HEK293T (cell line): ENCODE data around the gene RRP15.
A peak's percentile ranks its signal among the peaks of the same experiment; 100 is the strongest.

Source experiments
- CTCF ChIA-PET: fragments of 350-600 bp; formaldehyde crosslinking; extraction: SDS; loops from one replicate; lab custom pipeline; 2021; ENCODE audit warnings: antibody characterized with exemption, inconsistent platforms; lab: Yijun Ruan, JAX
- POLR2A ChIA-PET: fragments of 350-600 bp; formaldehyde crosslinking; extraction: SDS; loops from one replicate; lab custom pipeline; 2020; ENCODE audit warnings: antibody characterized with exemption, inconsistent platforms; lab: Yijun Ruan, JAX
- DNase-seq: peaks from one replicate; pipeline ENCODE4 v3.0.0; 2012; ENCODE audit warnings: mixed read lengths; ENCODE audit errors: extremely low spot score
- ARNT ChIP-seq: fragments of 450-650 bp; IDR thresholded peaks from 2 replicates; pipeline ENCODE4 v1.6.1; 2017; ENCODE audit warnings: mild to moderate bottlenecking
- BHLHE40 ChIP-seq: fragments of 450-650 bp; IDR thresholded peaks from 2 replicates; pipeline ENCODE4 v1.6.1; 2016; ENCODE audit warnings: mild to moderate bottlenecking, moderate library complexity, borderline replicate concordance
- CTBP1 ChIP-seq: fragments of 450-650 bp; IDR thresholded peaks from 2 replicates; pipeline ENCODE4 v1.6.1; 2016; ENCODE audit warnings: borderline replicate concordance
- ELF4 ChIP-seq: fragments of 450-650 bp; IDR thresholded peaks from 2 replicates; pipeline ENCODE4 v1.6.1; 2017; ENCODE audit warnings: antibody characterized with exemption
- FOXA1 ChIP-seq: fragments of 450-650 bp; IDR thresholded peaks from 2 replicates; pipeline ENCODE4 v1.6.1; 2016; ENCODE audit warnings: mild to moderate bottlenecking
- FOXK2 ChIP-seq: fragments of 450-650 bp; IDR thresholded peaks from 2 replicates; pipeline ENCODE4 v1.6.1; 2016; ENCODE audit warnings: mild to moderate bottlenecking
- FOXM1 ChIP-seq: fragments of 450-650 bp; IDR thresholded peaks from 2 replicates; pipeline ENCODE4 v1.6.1; 2017; ENCODE audit warnings: mild to moderate bottlenecking, borderline replicate concordance
- HDGF ChIP-seq: fragments of 450-650 bp; IDR thresholded peaks from 2 replicates; pipeline ENCODE4 v1.6.1; 2017; ENCODE audit warnings: antibody characterized with exemption, borderline replicate concordance
- L3MBTL2 ChIP-seq: fragments of 450-650 bp; conservative IDR thresholded peaks from 2 replicates; pipeline ENCODE4 v1.6.1; 2016; ENCODE audit warnings: mild to moderate bottlenecking
- LEF1 ChIP-seq: fragments of 450-650 bp; IDR thresholded peaks from 2 replicates; pipeline ENCODE4 v1.6.1; 2017; ENCODE audit warnings: mild to moderate bottlenecking, borderline replicate concordance
- NFRKB ChIP-seq: fragments of 450-650 bp; IDR thresholded peaks from 2 replicates; pipeline ENCODE4 v1.6.1; 2016; ENCODE audit warnings: mild to moderate bottlenecking, moderate library complexity
- SP1 ChIP-seq: fragments of 450-650 bp; IDR thresholded peaks from 2 replicates; pipeline ENCODE4 v1.6.1; 2017
- SUZ12 ChIP-seq: fragments of 450-650 bp; IDR thresholded peaks from 2 replicates; pipeline ENCODE4 v1.6.1; 2016; ENCODE audit warnings: mild to moderate bottlenecking
- TARDBP ChIP-seq: fragments of 450-650 bp; IDR thresholded peaks from 2 replicates; pipeline ENCODE4 v1.6.1; 2016
- ZNF384 ChIP-seq: fragments of 450-650 bp; IDR thresholded peaks from 2 replicates; pipeline ENCODE4 v1.6.1; 2016
- TF ChIP-seq, protein P1 (sequence below): fragments of 450-650 bp; IDR thresholded peaks from 2 replicates; pipeline ENCODE4 v1.6.1; 2016

The RRP15 gene

DNA sequence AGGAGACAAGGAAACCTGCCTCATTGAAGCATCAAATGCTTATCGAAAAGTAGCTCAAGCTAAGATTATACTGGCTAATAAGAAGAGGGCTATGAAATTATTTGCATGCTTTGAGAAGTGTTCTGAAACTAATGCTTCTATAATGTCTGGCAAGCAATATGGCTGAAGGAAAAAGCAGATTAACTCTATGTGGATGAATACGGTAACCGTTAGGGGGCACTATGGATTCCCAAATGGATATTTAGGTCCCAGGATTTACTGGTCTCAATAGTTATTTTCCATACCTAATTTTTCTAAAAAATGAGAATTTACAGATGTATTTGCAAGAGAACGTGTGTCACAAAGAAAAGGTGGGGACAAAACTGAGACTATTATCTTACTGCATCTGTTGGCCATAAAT lies 34.6 kb upstream of the RRP15 start:
- no peak for DNase-seq
- ChIA-PET POLR2A (no interaction called here), CTCF (no interaction called here)
- TF ChIP-seq SP1 (no peak), FOXK2 (no peak), HDGF (no peak), SUZ12 (no peak), TARDBP (no peak)

DNA sequence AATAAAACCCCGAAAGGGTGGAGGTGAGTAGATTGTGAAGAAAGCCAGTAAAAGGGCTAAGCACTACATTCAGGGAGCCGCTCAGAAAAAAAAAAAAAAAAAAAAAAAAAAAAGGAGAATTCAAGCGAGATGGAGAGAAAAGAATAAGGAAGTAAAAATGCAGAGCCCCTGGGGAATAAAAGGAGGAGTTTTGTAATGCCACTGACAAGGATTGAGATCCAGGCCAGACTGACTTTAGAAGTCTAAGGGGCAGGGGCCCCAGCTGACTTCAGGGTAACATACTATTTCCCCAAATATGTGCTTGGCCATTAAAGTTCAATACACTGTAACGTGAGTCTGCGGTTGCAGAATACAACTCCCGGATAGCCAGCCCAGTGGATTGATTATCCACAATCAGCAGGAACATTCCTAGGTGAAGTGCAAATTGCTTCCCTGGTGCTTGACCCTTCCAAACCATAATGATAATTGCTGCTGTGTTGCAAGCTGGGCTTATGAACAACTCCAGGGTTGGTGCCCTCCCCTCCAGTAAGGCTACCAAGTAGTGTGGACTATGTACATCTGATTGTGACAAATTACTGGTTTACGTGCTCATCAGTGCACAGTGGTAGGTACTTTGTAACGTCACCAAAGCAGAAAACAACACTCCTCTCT lies 30.7 kb upstream of the RRP15 start:
- DNase-seq = no peak
- CTCF ChIA-PET = interaction anchor here (0.7 kb wide), 1 partner anchor 17 kb away, joined by 3 read pairs; no protein-coding TSS in a partner anchor
- TF ChIP-seq LEF1 = no peak
- TF ChIP-seq ELF4 = no peak
- TF ChIP-seq, protein P1, sequence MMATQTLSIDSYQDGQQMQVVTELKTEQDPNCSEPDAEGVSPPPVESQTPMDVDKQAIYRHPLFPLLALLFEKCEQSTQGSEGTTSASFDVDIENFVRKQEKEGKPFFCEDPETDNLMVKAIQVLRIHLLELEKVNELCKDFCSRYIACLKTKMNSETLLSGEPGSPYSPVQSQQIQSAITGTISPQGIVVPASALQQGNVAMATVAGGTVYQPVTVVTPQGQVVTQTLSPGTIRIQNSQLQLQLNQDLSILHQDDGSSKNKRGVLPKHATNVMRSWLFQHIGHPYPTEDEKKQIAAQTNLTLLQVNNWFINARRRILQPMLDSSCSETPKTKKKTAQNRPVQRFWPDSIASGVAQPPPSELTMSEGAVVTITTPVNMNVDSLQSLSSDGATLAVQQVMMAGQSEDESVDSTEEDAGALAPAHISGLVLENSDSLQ = no peak
- TF ChIP-seq TARDBP = no peak
- TF ChIP-seq FOXA1 = no peak
- no peak for TF ChIP-seq CTBP1
- TF ChIP-seq SUZ12 = no peak
- no peak for TF ChIP-seq FOXK2
- TF ChIP-seq NFRKB = no peak
- TF ChIP-seq ZNF384 = no peak
- no peak for TF ChIP-seq HDGF
- TF ChIP-seq L3MBTL2 = no peak
- POLR2A ChIA-PET = no interaction called here

DNA sequence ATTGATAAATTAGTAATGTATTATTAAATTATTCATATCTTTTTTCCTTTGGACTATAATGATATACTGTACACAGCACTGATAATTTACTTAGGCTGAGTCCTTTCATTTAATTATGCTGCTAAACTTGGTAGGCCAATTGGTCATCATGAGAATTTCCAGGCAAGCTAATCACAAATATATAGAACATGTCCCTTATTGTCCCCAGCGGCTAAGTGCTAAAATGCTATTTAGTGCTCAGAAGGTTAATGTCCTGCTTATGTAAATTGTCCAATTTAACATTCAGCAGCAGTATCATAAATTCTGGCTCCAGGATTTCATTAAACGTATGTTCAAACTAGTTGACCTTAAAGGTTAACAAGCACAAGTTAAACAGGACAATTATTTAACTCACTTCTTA lies 30.0 kb upstream of the RRP15 start:
- TF ChIP-seq FOXM1 (no peak), TARDBP (no peak), ELF4 (no peak), LEF1 (no peak), ZNF384 (no peak), FOXA1 (no peak), ARNT (no peak), SP1 (no peak), SUZ12 (no peak), HDGF (no peak), FOXK2 (no peak), NFRKB (no peak)
- TF ChIP-seq, protein P1 = no peak
- CTCF ChIA-PET = no interaction called here
- DNase-seq = no peak
- POLR2A ChIA-PET = no interaction called here

DNA sequence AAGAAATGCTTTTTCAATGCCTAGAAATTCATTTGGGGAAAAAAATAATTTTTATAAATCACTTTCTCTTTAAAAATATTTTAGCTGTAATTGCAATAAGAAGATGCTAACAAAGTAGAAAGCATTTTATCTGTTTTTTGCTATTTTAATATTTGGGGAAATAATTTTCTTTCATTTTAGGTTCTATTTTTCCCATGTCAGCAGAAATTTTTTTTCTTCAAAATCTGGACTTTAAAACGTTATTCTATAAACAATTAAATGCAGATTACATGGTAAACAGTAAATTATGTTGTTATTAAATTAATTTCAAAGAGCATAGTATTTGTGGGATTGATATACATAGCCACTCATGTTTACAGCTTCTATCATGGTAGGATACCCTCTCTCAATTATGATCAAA lies 27.7 kb upstream of the RRP15 start:
- CTCF ChIA-PET = no interaction called here
- POLR2A ChIA-PET = interaction anchor here (0.9 kb wide), 1 partner anchor 28 kb away, joined by 3 read pairs; the partner anchor contains the start of gene RRP15

DNA sequence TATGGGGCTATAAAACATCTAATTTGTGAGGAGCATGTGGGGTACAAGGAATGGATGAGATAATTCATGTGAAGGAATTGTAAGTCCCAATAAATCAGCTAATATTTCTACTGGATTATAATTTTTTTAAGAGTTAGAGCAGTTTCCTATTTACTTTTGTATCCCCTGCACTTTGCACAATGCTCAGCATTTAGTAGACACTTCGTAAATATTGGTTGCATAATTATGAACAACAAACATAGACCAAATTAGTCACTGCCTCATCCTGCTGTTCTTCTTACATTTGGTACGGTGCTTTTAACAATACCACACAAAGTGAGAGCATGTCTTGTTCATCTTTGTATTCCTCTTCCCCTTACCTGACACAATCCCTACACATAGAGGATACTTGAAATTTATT lies 27.1 kb upstream of the RRP15 start:
- TF ChIP-seq ELF4 = no peak
- no peak for TF ChIP-seq SP1
- no peak for TF ChIP-seq L3MBTL2
- TF ChIP-seq SUZ12 = no peak
- TF ChIP-seq CTBP1 = no peak
- no peak for TF ChIP-seq TARDBP
- no peak for TF ChIP-seq FOXA1
- CTCF ChIA-PET = no interaction called here
- DNase-seq = no peak
- POLR2A ChIA-PET = interaction anchor here (0.9 kb wide), 1 partner anchor 27 kb away, joined by 3 read pairs; the partner anchor contains the start of gene RRP15

More for the DNA sequence above, 27.7 kb upstream of the RRP15 start:
- no peak for DNase-seq
- TF ChIP-seq FOXM1 (no peak), SP1 (no peak), ZNF384 (no peak), SUZ12 (no peak), L3MBTL2 (no peak), FOXK2 (no peak), LEF1 (no peak), FOXA1 (no peak), ARNT (no peak)
- TF ChIP-seq, protein P1 = no peak

- POLR2A ChIA-PET = interaction anchor here (1.8 kb wide), 1 partner anchor 26 kb away, joined by 8 read pairs; the partner anchor contains the start of gene RRP15
Observed at GRCh38 chr1:218259339-218259738, 25.8 kb upstream of the RRP15 start.

GRCh38 chr1:218259800-218260199 lies 25.3 kb upstream of the RRP15 start:
- TF ChIP-seq, protein P1 = peak; percentile 81
- TF ChIP-seq ARNT = no peak
- ChIA-PET CTCF (interaction anchor here (0.6 to 1.1 kb wide), 5 partner anchors 25 to 555 kb away, joined by 3 to 6 read pairs (median 3); partner anchors contain the start of gene RRP15), POLR2A (interaction anchor here (1.8 kb wide), 1 partner anchor 25 kb away, joined by 8 read pairs; the partner anchor contains the start of gene RRP15)
- DNase-seq = peak; percentile 56

More at GRCh38 chr1:218259339-218259738, 25.8 kb upstream of the RRP15 start:
- TF ChIP-seq BHLHE40 (no peak), L3MBTL2 (no peak)
- CTCF ChIA-PET = interaction anchor here (0.6 kb wide), 1 partner anchor 42 kb away, joined by 3 read pairs; no protein-coding TSS in a partner anchor
- DNase-seq = no peak
